Retinal pigment epithelial cell (primary cell): ENCODE results near the gene CDC123.
"Not testable (repeated sequence)": the region's sequence is repeated elsewhere in the genome, so short reads cannot be mapped to it uniquely, and the experiment has no call there.

ENCODE experiments used
- DNase-seq: peaks from one replicate; pipeline ENCODE4 v3.0.0-alpha.2; 2010; ENCODE audit warnings: low read depth
- H3K4me3 ChIP-seq: 2 replicates; pipeline ENCODE4 v1.5.1; 2011; ENCODE audit warnings: mild to moderate bottlenecking, low read length, control low read depth, moderate library complexity
- TF ChIP-seq, protein P1 (sequence below): conservative IDR thresholded peaks from 2 replicates; pipeline ENCODE4 v1.5.1; 2011; ENCODE audit warnings: low read depth, low read length, control low read depth, inconsistent platforms

Gene CDC123

DNA sequence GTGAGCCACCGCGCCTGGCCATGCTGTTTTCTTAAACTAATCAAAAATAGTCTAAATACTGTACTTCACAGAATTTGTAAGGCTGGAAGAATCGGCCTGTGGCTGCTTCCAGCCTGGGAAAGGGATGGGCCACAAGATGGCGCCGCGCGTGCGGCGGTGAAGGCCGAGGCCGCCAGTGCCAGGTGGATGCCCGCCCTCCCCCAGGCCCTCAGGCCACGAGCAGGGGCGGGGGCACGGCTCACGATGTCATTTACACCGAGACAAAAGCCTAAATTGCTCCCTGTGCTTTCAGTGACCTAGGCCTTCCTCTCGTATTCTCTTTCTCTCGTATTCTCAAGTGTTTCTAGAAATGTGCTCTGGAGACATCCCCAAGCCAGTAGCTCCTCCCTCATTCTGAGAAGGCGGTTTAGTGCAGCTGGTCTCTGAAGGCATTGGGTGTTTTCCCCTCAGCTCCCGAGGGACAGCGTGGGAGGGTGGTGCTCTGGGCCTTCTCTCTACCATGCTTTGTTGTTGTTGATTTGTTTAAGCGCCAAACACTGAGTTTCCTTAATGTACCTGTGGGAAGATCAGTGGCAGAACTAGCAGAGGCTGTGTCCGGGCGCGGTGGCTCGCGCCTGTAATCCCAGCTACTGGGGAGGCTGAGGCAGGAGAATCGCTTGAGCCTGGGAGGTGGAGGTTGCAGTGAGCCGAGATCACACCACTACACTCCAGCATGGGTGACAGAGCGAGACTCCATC lies 68.4 kb downstream of the CDC123 start:
- no peak for DNase-seq
- peak overlapping the region; percentile 42 for H3K4me3 ChIP-seq
- TF ChIP-seq, protein P1, sequence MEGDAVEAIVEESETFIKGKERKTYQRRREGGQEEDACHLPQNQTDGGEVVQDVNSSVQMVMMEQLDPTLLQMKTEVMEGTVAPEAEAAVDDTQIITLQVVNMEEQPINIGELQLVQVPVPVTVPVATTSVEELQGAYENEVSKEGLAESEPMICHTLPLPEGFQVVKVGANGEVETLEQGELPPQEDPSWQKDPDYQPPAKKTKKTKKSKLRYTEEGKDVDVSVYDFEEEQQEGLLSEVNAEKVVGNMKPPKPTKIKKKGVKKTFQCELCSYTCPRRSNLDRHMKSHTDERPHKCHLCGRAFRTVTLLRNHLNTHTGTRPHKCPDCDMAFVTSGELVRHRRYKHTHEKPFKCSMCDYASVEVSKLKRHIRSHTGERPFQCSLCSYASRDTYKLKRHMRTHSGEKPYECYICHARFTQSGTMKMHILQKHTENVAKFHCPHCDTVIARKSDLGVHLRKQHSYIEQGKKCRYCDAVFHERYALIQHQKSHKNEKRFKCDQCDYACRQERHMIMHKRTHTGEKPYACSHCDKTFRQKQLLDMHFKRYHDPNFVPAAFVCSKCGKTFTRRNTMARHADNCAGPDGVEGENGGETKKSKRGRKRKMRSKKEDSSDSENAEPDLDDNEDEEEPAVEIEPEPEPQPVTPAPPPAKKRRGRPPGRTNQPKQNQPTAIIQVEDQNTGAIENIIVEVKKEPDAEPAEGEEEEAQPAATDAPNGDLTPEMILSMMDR: peak; percentile 74

DNA sequence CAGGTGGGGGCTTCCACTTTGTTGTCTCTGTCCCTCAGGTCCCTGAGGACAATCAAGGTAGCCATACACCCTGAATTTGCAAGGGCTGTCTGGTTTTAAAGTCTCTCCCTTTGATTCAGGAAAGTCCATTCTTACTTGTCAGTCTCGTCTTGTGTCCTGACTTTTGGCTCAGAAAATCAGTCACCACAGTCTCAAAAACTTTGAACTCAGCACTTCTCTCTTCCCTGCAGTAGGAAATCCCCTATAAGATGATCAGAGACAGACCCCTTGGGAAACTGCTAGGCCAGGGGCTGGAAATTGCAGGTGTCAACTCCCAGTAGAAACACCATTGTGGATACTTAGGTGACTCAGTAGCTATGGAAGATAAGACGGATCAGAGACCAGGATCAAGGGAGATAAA lies 73.1 kb downstream of the CDC123 start:
- DNase-seq: no peak
- TF ChIP-seq, protein P1: no peak
- H3K4me3 ChIP-seq: no peak overlapping the region

DNA sequence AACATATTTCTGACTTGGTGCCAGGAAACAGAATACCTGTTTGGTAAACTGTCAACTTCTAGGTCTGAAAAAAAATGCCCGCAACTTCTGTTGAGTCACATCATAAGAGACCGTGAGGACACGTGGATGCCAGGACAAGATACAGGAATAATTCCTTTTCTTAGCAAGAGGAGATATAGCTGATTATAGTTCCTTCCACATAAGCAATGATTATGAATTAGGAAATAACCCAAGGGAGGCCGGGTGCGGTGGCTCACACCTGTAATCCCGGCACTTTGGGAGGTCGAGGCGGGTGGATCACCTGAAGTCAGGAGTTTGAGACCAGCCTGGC lies 75.2 kb downstream of the CDC123 start:
- DNase-seq: no peak
- TF ChIP-seq, protein P1: no peak

DNA sequence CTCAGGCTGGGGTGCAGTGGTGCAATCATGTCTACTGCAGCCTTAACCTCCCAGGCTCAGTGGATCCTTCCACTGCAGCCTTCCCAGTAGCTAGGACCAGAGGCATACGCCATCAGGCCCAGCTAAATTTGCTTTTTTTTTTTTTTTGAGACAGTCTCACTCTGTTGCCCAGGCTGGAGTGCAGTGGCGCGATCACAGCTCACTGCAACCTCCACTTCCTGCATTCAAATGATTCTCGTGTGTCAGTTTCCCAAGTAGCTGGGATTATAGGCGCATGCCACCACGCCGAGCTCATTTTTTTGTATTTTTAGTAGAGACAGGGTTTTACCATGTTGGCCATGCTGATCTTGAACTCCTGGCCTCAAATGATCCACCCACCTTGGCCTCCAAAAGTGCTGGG lies 81.9 kb downstream of the CDC123 start:
- not testable (repeated sequence) for DNase-seq, H3K4me3 ChIP-seq

More for the DNA sequence above, 75.2 kb downstream of the CDC123 start:
- no peak overlapping the region for H3K4me3 ChIP-seq

DNA sequence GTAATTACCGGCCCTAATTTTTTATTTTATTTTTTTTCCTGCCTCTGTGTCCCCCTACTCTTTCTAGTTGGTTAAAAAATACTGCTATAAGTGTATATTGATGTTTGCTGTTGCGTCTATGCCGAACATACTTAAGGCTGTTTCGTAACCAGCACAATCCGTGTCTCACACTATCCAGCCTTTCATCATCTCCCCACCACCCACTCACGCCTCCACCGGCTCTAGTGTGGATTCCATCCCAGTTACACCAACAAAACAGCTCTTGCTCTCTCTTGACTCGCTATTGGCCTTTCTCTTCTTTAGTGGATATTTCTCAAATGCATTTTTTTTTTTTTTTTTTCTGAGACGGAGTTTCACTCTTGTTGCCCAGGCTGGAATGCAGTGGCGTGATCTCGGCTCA lies 83.3 kb downstream of the CDC123 start:
- DNase-seq: no peak
- TF ChIP-seq, protein P1: no peak
- H3K4me3 ChIP-seq: no peak overlapping the region

DNA sequence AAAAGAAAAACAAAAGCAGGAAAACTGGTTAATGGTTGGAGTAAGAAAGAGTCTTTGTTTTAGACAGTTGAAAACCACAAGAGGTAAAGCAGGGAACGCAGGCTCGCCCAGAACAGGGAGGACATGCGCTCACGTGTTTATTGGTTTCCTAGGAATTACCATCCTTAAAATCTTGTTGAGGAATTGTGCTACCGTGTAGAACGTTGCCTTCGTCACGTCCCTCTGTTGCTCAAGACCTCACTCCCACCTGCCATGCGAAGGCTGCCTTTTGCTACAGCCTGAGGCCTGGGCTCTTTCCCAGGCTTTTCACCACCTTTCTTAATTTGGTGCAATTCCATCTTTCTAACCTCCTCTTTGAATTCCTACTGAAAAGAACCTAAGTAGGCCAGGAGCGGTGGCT lies 91.8 kb downstream of the CDC123 start:
- H3K4me3 ChIP-seq: no peak overlapping the region
- TF ChIP-seq, protein P1: no peak
- no peak for DNase-seq

DNA sequence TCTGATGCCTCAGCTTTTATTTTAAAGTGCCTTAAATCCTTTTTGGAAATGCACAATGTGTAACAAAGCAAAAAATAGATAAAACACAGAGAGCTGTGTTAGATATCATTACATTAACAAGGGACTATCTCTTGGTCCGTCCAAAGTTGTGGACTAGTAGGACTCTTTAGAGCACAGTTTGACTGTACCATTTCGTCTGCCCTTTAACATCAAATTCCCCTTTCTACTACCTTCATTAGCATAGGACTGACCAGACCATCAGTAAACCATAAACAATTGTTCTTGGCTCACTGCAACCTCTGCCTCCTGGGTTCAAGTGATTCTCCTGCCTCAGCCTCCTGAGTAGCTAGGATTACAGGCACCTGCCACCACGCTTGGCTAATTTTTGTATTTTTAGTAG lies 101.8 kb downstream of the CDC123 start:
- H3K4me3 ChIP-seq, DNase-seq: not testable (repeated sequence)

DNA sequence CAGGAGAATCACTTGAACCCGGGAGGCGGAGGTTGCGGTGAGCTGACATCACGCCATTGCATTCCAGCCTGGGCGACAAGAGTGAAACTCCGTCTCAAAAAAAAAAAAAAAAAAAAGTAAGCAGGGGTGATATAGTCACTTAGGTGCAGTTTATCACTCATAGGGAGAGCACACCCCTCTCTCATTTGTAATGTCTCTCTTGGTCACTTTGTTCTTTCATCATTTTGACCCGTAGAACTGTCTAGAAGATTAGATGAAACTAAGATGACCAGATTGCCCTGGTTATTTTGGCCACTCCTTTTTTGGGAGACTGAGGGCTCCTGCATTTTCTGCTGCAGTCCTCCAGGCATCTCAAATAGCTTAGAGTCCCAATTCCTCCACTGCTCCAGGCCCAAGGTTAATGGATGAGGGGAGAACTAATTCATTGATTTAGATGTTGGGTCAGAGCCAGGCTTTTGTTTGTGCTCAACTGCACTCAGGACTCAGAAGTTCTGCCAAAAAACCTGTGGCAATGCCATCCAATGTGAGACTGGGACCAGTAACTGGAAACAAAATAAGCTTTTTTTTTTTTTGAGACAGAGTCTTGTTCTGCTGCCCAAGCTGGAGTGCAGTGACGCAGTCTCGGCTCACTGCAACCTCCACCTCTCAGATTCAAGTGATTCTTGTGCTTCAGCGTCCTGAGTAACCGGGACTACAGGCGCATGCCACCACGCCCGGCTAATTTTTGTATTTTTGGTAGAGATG lies 103.4 kb downstream of the CDC123 start:
- no peak for DNase-seq
- TF ChIP-seq, protein P1: no peak
- no peak overlapping the region for H3K4me3 ChIP-seq
